NCI-H1694 treated with DMSO at 0.1 percent for 48 hours (cell line): Measurements from ENCODE around the gene GATA6.
"Not testable (repeated sequence)": the region's sequence is repeated elsewhere in the genome, so short reads cannot be mapped to it uniquely, and the experiment has no call there.

Experiments used
- DNase-seq: peaks from one replicate; lab custom pipeline; 2025; lab: John Stamatoyannopoulos, UW

Gene GATA6

GRCh38 chr18:22182884-22183697 is 13.7 kb downstream of the GATA6 start:
- DNase-seq, result no peak

DNA sequence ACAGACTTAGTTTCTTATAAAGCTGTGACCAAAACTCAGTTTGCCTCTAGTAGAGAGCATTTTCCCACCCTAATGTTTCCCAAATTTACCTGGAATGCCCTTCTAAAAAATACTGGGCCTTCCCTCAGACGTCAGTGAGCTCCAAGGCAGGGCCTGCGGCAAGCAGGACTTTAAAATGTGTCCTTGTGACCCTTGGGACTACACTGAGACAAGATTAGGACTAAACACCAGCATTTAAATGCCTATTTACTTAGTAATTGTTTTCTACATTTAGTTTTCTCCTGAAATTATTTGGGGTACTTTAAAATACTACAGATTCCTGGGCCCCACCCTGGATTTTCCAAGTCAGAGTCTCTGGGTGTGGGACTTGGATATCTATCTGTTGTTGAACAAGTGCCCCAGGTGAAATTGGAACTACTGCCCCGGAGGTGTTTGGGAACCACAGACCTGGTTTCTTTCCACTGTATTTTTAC is 14.3 kb downstream of the GATA6 start:
- DNase-seq, result no peak

DNA sequence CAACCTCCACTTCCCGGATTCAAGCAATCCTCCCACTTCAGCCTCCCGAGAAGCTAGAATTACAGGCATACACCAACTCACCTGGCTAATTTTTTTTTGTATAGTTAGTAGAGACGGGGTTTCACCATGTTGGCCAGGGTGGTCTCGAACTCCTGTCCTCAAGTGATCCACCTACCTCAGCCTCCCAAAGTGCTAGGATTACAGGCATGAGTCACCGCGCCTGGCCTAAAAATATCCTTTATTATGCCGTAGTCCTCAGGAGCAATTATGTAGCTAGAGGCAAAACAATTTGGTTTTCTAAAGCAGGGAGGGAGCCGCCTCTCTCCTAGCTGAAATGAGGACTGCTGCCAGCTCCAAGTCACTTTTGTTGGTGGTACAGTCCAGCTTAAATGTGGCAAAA is 15.2 kb downstream of the GATA6 start:
- not testable (repeated sequence) for DNase-seq

DNA sequence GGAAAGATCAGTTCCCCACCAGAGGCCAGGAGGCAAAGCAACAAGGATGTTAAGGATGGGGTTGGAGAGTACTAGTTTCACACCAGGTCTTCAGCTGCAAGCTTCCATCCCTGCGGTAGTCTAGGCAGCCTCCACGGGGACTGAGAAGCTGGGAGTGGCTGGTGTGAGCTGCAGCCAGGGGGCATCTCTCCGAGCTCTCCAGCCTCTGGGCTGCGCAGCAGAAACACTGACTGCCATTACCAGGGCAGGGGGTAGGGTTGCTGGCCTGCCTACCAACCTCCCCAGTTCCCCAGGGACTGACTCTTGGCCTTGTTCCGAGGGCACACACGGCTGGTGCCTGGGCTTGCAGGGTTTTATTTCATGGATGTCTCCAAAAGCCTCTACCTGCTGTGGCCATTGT is 15.9 kb downstream of the GATA6 start:
- DNase-seq, result no peak

GRCh38 chr18:22185771-22186386 is 16.5 kb downstream of the GATA6 start:
- no peak for DNase-seq

DNA sequence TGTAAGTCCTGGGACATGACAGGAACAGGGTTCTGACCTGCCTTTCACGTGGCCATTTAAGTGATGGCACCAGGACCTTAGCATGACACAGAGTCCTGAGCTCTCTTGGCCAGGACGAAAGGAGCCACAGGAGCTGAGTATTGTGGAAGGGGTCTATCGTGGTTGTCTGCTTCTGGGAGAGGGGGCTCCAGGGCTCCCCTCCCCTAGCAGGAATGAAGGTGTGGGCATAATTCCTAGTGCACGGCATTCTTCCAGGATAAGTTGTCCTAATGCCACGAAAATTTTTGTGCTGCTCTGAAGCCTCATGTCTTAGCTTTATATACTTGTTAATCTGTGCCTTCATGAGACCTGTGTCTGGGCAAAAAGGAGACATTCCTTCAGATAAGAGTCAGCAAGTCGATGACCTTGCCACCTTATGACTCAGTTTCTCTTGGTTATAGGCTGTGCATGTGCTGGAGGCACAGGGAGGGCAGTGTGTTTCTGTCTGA is 17.1 kb downstream of the GATA6 start:
- no peak for DNase-seq

- no peak for DNase-seq
These were observed 19.3 kb downstream of the GATA6 start for GRCh38 chr18:22188559-22189267.

- no peak for DNase-seq
These were observed 20.2 kb downstream of the GATA6 start for GRCh38 chr18:22189449-22190166.

DNA sequence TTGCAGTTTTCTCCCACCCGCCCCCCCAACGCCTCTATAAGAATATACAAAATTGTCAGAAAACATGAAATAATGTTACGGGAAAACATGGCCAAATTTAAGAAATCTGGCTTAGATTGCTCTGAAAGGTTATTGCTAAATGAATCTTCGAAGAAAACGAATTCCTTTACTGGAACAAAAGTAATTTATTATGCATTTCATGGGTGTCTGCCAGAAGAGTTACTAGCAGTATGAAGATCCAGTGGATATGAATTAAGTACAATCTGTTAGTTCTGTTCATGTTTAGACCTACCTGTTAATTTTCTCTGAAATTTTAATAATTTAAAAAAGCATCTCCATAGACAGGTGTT is 21.9 kb downstream of the GATA6 start:
- no peak for DNase-seq

- DNase-seq, result no peak
These were observed 22.5 kb downstream of the GATA6 start for GRCh38 chr18:22191923-22192322.

DNA sequence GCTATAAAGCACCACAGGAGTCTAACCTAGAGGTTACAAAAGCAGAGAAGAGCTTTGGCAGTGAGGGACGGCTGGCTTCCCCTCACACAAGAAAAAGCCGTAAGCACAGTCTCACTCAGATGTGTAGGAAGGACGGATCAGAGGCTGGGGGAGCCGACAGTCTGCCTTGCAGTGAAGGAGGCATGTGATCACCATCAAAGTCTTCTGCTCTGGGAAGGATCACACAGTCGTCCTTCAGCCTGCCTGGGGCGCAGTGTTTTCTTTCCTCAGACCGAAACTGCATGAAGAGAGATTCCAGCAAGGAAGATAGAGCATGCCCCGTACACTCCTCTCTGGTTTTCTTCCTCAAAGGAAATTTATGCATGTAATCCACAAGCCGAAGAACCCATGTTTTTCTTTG is 24.1 kb downstream of the GATA6 start:
- no peak for DNase-seq

GRCh38 chr18:22194151-22194598 is 24.8 kb downstream of the GATA6 start:
- DNase-seq, result no peak

DNA sequence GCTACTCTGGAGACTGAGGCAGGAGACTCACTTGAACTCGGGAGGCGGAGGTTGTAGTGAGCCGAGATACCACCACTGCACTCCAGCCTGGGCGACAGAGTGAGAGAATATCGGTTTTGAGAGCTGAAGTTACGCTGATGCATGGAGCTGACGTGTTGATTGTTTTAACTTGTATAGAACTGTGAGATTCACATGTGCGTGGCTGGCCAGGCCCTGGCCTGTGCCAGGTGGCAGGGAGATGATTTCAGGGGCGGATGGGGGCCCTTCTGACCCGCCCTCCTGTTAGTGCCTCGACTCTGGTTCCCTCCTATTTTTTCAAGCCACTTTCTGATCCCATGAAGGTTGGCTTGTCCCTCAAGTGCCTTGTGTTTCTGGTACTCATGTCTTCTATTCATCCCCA is 25.7 kb downstream of the GATA6 start:
- no peak for DNase-seq

DNA sequence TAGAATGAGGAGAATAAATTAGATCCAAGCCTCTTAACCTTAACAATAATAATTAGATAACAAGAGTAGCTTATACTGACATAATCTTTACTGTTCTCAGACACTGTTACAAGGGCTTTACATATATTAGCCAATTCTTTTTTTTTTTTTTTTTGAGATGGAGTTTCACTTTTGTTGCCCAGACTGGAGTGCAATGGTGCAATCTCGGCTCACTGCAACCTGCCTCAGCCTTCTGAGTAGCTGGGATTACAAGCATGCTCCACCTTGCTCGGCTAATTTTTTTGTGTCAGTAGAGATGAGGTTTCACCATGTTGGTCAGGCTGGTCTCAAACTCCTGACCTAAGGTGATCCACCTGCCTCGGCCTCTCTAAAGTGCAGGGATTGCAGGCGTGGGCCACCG is 27.6 kb downstream of the GATA6 start:
- not testable (repeated sequence) for DNase-seq

GRCh38 chr18:22197668-22198067 is 28.3 kb downstream of the GATA6 start:
- DNase-seq, result no peak

GRCh38 chr18:22198163-22198562 is 28.8 kb downstream of the GATA6 start:
- DNase-seq, result no peak

GRCh38 chr18:22199005-22199404 is 29.6 kb downstream of the GATA6 start:
- DNase-seq, result no peak

GRCh38 chr18:22200611-22201225 is 31.3 kb downstream of the GATA6 start:
- DNase-seq, result no peak

DNA sequence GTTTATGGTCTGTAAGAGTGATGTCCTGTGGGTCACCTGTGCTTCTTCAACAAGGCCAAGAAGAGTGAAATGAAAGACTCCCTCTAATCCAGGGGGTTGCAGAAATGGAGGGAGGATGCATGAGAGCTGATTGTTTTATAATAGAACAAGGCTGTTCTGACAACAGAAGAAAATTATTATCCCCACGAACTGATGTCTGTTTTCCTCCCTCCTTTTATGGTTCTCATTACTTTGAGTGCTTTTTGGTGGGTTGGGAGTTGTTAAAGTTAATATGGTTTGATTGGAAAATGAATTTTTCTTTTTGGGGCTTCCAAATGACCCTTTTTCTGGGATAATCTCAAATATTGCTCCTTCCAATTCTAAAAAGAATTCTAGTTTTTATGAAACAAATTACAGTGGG is 33.6 kb downstream of the GATA6 start:
- no peak for DNase-seq

- DNase-seq, result no peak
These were observed 34.3 kb downstream of the GATA6 start for GRCh38 chr18:22203536-22204213.

DNA sequence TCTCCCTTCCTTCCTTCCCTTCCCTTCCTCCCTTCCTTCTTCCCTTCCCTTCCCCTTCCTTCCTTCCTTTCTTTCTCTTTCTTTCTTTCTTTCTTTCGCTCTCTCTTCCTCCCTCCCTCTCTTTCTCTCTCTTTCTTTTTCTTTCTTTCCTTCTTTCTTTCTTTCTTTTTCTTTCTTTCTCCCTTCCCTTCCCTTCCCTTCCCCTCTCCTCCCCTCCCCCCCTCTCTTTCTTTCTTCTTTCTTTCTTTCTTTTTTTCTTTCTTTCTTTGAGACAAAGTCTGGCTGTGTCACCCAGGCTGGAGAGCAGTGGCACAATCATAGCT is 34.8 kb downstream of the GATA6 start:
- DNase-seq, result no peak
